MV-4-11 (cell line): ENCODE measurements around the gene WASF2.
"Not testable (repeated sequence)": the region's sequence is repeated elsewhere in the genome, so short reads cannot be mapped to it uniquely, and the experiment has no call there.

ENCODE experiments used
- DNase-seq: peaks from one replicate; lab custom pipeline; 2025; lab: John Stamatoyannopoulos, UW

WASF2 gene

DNA sequence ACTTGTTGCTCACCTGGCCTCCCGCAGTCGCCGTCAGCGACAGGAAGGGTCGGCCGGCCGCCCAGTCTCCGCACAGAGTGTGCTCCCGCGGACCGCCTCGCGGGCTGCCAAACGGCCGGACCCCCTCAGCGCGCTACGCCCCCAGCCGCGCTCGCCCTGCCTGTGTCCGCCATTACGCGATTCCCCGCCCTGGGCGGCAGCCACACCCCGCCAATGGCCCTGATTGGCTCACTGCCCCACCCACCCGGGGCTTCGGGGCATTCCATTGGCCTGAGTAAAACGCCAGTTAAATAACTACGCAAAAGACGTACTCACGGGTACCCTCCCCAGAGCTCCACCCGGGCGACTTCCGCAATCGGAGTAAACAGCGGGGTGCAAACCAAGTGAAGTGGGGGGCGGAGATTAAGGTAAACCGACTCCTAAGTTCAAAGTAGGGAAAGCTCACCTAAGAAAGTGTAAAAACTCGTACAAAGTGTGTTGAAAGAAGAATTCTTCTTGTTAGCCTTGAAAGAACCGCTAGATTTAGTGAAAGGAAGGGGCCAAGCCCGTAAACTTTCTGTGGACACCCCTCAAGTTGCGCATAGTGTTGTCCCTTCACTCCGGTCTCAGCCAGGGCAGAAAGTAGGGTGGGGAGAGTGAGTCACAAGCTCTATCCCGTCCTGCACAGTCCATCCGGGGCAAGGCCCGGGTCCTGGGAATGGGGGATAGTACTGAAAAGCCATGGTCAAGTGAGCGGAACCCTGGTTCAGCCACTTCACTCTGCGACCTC lies at the start of gene WASF2:
TSS of gene WASF2 (minus strand) at position 195 of the 769 bp plus-strand sequence. CDS start 61,277 bp downstream, outside the sequence.
- peak; percentile 96 for DNase-seq

DNA sequence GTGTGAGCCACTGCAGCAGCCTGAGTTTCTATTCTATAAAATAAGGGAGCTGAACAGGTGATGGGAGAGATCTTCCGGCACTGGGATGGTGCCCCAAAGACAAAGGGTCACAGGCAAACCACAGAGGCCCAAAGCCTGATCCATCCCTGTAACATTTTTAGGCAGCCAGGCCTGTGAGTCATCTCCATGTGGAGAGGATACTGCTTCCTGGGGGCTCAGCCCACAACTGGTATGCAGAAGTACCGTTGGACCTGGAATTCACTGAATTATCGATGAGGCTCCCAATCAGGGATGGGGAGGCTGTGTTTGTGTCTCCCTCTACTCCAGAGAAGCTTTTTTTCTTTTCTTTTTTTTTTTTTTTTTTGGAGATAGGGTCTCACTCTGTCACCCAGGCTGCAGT lies 48.8 kb upstream of the WASF2 start:
- DNase-seq = peak; percentile 68

DNA sequence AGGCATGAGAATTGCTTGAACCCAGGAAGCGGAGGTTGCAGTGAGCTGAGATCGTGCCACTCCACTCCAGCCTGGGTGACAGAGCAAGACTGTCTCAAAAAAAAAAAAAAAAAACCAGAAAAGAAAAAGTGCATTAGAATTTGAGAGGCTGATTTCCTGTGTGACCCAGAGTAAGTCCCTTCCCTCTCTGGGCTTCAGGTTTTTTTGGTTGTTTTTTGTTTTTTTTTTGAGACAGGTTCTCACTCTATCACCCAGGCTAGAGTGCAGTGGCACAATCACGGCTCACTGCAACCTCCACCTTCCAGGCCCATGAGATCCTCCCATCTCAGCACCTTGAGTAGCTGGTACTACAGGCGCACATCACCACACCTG lies 48.3 kb upstream of the WASF2 start:
- DNase-seq = not testable (repeated sequence)

- DNase-seq = no peak
These were observed 46.8 kb upstream of the WASF2 start for GRCh38 chr1:27536767-27537166.

DNA sequence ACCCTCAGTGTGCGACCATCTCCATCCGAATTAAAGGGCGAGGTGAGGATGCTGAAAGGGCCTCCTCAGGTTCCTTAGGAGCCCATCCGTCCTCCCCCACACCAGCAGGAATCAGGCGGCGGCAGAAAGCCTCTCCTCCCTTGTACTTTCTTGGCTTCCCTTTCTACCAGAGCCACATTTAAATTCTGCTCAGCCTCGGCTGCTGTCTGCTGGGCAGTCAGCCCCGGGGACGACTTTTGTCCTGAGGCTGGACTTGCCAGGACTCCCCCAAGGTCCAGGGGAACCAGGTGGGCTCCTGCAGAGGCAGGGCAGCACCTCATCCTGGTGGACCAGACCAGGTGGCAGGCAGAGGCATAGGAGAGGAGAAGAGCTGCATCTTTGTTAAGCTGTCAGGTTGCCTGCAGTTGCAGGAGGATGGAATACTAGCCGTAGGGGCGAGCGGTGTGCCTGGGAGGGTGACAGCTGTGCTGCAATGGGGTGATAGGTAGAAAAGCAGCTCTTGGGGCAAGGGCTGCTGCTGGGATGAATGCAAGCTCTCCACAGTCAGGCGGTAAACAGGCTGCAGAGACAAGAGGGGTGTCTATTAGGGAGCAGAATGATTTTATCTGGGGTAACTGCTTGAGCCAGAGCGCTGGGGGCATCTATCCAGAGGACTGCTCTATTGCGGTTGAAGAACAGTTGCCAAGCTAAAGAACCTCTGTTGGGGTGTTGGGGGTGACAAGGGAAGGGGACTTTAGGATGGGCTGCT lies 46.2 kb upstream of the WASF2 start:
- DNase-seq = no peak

GRCh38 chr1:27535386-27535785 lies 45.4 kb upstream of the WASF2 start:
- DNase-seq = no peak

DNA sequence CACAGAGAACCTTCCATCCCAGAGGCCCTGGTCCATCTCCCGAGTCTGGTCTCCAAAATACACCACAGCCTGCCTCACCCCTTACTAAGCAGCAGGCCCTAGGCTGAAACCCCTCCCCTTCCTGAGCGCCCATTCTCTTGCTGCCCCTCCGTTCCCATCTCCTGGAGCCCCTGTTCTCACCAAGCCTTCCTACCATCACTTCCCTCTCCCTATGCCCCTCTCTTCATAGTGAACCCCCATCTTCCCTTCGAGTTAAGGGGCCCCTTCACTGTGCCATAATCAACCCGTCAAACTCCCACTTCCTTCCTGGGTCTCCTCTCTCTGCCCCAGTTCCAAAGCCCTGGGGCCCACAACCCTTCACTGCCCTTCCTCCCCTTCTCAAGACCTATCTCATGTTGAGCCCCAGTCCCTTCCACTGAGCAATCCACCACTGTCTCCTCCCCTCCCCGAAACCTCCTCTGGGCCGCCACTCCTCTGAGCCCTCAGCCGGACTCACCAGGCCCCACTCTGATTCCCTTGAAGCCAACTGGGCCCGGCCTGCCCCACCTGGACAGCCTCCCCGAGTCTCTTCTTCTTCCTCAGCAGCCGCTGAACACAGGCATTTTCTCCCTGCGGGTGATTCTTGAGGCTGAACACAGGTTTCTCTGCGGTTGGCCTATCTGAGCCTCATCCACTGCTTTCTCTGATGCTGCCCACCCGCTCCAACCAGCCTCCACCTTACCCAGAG lies 42.2 kb upstream of the WASF2 start:
- DNase-seq = no peak

- DNase-seq = no peak
These were observed 40.2 kb upstream of the WASF2 start for GRCh38 chr1:27530192-27530591.

GRCh38 chr1:27529704-27530018 lies 39.7 kb upstream of the WASF2 start:
- DNase-seq = no peak

GRCh38 chr1:27528818-27529703 lies 39.1 kb upstream of the WASF2 start:
- DNase-seq = no peak

DNA sequence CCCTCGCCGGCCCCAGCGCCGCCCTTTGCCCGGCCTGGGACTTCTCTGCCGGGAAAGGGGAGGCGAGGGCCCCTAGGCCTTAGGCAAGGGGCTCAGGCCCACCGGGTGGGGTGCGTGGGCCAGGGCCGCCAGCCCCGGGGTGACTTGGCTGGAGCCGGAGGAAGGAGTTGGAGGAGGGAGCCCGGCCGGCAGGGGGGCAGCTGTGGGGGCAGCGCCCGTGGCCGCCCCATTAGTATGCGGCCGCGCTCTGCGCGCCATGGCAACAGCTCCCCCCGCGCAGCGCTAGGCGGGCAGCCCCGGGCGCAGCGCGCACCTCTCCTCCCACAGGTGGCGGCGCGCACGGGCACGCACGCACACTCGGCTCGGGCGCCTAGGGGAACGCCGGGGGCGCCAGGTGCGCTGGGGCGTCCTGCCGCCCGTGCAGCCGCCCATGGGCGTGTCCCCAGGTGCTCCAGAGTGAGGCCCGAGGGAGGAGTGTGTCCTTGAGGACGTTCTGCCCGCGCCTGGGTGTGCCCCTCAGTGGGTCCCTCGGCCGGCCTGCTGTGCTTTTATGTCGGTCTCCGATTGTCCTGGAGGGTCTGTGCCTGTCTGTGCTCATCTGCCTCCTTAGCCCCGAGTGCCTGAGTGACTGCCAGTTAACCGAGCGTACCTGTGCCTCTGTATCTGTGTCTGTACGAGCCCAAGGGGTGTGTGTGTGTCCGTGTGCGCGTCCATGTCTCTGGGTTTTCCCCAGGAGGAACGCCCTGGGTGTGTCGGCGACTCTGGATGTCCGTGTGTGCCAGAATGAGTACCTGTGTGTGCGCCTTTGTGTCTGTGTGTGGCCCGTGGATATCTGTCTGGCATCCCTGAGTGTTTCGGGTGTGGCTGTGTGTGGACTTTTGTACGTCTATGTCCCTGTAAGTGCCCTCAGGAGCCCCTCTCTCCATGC lies 38.2 kb upstream of the WASF2 start:
- no peak for DNase-seq

- no peak for DNase-seq
These were observed 37.4 kb upstream of the WASF2 start for GRCh38 chr1:27527223-27527889.

DNA sequence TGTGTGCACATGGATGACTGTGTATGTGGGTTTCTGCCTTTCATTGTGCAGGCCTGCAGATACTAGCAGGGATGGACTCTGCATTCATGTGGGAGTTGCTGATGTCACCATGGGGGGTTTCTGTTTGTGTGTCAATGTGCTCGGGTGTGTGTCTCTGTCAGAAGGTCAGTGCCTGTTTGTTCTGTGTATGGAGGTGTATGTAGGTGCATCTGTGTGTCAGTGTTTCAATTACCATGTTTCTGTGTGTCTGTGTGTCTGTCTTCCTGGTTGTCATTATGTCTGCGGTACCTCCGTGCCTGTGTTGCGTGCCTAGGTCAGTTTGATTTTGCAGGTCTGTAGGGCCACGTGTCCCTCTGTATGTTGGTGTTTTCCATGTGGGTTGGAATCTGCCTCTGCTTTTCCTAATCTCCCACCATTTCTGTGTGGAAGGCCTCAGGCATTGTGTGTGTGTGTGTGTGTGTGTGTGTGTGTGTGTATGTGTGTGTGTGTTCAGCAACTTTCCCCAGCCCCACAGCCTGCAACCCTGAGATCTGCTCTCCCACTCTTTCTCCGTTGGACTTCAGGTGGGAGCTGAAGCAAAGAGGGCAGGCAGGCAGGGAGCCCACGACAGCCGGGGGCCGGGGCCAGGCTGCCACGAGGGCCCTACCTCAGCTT lies 36.7 kb upstream of the WASF2 start:
- DNase-seq = no peak

DNA sequence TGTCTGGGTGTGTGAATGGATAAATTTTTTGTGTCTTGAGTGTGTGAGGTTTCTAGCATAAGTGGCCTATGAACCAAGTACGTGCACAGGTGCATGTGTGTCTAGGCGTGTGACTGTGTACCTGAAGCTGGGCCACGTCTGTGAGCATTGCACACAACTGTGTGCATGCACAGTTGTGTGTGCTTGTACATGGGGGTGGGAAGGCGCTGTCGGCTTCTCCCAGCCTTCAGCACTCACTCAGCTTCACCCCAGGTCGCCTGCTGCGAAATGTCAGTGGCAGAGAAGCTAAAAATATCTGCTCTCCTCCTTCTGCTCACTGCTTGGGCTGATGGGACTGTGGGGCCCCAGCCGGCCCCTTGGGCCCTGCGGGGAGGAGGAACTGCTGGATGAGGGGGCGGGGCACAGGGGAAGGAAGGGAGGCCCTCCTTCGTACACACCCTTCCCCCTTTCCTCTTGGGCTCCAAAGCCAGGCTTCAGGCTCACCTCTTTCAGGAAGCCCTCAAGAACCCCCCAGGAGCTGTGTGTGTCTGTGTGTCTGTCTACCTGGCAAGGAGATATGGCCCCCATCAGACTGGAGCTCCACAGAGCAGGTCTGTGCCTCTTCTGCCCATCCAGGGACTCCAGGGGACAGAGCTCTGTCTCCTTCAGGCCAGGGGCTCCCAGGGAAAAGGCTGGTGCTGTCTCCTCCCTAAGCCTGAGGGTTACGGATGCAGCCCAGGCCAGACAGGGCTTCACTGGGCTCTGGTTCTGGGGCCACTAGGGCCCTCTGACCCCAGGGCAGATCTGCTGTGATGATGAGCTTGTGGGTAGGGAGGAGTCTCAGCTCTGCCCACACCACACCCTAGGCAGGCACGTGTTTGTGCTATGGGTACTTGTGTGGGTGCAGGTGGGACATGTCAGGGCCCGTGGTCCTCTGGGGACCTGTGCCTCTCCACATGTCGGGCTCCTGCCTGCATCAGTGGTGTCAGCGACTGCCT lies 35.6 kb upstream of the WASF2 start:
- peak; percentile 93 for DNase-seq

- no peak for DNase-seq
These were observed 33.5 kb upstream of the WASF2 start for GRCh38 chr1:27523337-27524020.

DNA sequence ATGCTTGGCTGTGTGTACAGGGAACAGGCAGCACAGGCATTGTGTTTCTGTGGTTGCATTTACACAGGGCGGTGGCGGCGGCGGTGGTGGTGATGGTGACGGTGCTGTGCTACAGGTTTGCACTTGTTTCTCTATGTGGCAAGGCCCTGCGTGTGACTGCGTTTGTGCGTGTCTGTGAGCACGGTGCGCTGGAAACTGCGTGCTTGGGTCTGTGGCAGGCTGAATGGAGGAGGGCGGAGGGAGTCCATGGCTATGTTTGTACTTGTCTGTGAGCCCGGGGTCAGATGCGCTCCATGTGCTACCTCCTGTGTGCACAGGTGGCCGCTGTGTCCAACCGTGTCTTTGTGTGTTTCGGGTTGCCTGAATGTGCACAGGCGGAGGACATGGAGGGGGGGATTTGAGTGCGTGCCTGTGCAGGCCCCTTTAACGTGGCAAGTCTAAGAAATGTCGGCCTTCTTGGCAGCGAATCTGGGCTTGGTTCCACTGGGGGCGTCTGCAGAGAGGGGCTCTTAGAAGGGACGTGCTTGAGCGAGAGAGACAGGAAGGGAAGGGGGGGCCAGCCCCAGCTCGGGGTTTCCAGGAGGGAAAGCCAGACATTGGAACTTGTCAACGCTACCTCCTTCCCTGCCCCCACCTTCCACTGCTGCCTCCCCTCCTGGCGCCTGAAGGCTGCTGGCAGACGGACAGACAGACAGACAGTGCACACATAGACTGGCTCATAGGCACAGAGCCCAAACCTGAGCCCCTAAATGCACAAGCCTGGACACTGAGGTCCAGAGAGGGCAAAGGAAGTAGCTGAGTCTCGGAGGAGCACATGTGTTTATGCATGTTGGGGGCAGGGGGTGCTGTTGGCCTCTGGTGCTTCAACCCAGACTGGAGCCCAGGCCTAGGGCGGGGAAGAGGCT lies 32.7 kb upstream of the WASF2 start:
- peak; percentile 28 for DNase-seq
